ENCODE measurements around the gene SLC25A15.

SLC25A15 gene

DNA sequence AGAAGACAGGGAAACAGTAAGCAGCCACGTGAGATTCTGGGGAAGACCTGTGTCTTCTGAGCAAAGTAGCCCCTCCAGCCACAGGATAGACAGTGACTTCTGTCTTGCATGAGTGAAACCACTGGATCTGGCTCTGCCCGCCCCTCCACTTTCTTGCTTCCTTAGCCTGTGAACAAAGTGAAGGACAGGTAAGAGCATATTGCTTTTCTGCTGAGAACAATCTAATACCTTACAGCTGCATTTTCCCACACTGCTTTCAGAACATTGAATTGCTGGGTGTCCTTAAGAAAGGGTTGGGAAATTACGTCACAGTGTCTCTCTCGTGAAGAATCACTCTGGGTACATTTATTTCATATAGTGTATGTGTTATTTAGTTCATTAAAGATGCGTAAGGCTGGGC is 11.1 kb downstream of the SLC25A15 start:
- H3K4me3 ChIP-seq (ENCODE audit: low read depth, low read length): no peak overlapping the region
- TF ChIP-seq, protein P1, sequence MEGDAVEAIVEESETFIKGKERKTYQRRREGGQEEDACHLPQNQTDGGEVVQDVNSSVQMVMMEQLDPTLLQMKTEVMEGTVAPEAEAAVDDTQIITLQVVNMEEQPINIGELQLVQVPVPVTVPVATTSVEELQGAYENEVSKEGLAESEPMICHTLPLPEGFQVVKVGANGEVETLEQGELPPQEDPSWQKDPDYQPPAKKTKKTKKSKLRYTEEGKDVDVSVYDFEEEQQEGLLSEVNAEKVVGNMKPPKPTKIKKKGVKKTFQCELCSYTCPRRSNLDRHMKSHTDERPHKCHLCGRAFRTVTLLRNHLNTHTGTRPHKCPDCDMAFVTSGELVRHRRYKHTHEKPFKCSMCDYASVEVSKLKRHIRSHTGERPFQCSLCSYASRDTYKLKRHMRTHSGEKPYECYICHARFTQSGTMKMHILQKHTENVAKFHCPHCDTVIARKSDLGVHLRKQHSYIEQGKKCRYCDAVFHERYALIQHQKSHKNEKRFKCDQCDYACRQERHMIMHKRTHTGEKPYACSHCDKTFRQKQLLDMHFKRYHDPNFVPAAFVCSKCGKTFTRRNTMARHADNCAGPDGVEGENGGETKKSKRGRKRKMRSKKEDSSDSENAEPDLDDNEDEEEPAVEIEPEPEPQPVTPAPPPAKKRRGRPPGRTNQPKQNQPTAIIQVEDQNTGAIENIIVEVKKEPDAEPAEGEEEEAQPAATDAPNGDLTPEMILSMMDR (IDR thresholded peaks at IDR 0.05; ENCODE audit: borderline replicate concordance, insufficient read depth, low read depth, low read length): no peak

DNA sequence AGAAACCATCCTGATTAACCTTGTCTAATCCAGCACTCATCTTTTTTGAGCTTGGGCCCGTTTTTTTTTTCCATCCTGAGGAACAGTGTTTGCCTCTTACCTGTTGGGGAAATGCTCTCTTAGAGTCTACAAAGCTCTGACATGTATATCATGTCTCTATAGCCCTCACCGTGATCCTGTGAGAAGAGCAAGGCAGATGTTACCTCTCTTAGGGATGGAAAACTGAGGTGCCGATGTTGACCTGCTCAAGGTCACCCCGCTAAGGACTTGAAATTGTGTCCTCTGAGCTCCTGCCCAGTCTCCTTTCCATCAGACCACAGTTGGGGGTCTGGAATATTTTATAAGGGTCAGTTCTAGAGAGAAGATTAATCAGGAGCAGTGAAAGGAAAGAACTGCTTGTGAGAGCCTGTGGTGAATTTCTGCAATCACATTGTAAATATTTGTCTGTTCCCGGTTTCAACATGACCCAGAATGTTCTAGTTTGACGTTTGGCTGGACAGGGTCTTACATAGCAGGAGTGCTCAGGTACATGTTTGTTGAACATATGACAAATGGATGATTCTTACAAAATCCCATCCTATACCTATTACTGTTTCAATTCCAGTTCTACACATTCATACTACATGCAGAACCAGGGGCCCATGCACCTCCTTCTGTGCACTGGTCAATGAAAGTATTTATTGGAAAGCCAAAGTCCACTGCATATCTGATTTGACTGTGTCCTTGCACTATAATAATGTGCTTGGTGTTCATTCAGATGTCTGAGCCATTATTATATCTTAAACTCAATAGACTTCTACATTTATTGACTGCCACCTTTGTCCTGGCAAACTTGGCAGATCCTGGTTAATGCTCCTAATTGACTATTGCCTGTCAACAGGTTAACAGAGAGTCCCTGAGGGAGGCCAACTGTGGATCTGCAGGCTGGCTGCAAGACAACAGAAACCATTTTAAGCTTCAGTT is 12.1 kb downstream of the SLC25A15 start:
- H3K4me3 ChIP-seq (ENCODE audit: low read depth, low read length): no peak overlapping the region
- TF ChIP-seq, protein P1 (IDR thresholded peaks at IDR 0.05; ENCODE audit: borderline replicate concordance, insufficient read depth, low read depth, low read length): no peak

DNA sequence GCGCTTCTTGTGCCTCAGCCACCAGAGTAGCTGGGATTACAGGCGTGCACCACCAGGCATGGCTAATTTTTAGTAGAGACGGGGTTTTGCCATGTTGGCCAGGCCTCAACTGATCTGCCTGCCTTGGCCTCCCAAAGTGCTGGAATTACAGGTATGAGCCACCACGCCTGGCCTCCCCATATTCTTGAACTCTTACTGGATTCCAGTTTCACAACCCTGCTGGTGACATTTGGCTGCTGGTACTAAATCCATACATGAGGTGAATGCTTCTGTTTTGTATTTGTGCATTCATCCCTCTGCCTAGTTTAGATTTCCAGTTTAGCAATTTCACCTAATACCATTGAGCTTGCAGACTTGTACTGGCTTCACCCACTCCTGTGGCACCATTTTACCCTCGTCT is 13.9 kb downstream of the SLC25A15 start:
- H3K4me3 ChIP-seq (ENCODE audit: low read depth, low read length): no peak overlapping the region
- TF ChIP-seq, protein P1 (IDR thresholded peaks at IDR 0.05; ENCODE audit: borderline replicate concordance, insufficient read depth, low read depth, low read length): no peak

DNA sequence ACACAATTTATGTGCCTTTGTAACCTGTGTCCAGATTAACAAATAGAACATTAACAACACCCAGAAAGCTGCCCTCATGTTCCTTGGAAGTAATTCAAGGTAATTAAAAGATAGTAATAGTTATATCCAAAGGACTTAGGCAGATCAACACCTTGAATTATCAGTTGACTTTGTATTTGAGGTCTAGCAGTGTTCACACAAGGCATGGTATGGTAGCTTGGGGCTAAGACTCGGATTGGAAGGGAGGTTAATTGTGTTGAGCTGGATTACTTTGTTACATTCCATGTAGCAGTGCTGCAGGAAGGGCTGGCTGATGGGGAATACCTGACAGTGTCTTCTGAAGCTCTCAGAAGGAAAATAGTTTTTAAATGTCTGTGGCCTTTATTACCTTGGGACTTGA is 16.8 kb downstream of the SLC25A15 start:
- no peak overlapping the region for H3K4me3 ChIP-seq (ENCODE audit: low read depth, low read length)
- TF ChIP-seq, protein P1 (IDR thresholded peaks at IDR 0.05; ENCODE audit: borderline replicate concordance, insufficient read depth, low read depth, low read length): no peak

DNA sequence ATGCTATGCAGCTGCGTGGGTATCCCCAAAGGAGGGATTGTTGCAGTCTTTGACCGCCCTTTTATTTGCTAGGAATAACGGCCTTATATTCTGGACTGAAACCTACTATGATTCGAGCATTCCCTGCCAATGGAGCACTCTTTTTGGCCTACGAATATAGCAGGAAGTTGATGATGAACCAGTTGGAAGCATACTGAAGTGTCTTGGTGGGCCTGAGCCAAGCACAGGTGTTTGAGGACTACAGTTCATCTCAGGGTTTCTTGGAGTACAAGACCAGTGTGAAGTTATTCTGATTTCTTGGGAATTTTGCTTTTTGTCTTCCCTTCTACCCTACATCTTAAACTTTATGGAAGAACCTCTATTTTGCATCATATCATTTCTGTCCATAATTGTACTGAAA is 20.1 kb downstream of the SLC25A15 start:
- TF ChIP-seq, protein P1 (IDR thresholded peaks at IDR 0.05; ENCODE audit: borderline replicate concordance, insufficient read depth, low read depth, low read length): no peak
- no peak overlapping the region for H3K4me3 ChIP-seq (ENCODE audit: low read depth, low read length)

DNA sequence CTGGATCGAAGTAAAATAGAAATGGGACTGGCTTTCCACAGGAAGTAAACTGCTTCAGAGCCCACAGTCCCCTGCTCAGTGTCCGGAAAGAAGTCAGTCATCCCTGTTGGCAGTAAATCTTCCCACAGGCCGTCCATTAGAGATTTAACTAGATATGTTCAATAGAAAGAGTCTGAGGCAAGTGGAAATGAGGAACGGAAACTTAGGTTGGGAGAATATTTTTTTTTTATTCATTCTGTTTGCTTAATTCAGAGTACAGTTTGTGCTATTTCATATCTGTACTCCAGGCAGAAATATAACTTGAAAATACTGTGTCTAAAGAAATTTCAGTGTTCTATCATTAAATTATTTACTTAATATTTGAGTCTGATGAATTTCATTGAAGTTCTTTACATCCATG is 22.7 kb downstream of the SLC25A15 start:
- TF ChIP-seq, protein P1 (IDR thresholded peaks at IDR 0.05; ENCODE audit: borderline replicate concordance, insufficient read depth, low read depth, low read length): no peak
- no peak overlapping the region for H3K4me3 ChIP-seq (ENCODE audit: low read depth, low read length)

Data from GM12875 (cell line).